ENCODE results near the gene PAPLN. TPM values are rescaled to one million over a fixed set of nuclear protein-coding genes. Genes with fewer than 3 reads are reported as not detected.
A peak's percentile ranks its signal among the peaks of the same experiment; 100 is the strongest.

Gene PAPLN
- total and polyA plus RNA-seq, 2 of the 8 experiments (the other 6 are each of a cell fraction or from before 2014, with no cell fraction given) = 14.8 to 25.6 TPM

GRCh38 chr14:73287071-73287470, 49.8 kb downstream of the PAPLN start:
- peak overlapping the region; percentile 89; the same call in 1 of the 2 replicates for H2BK5ac ChIP-seq (ENCODE audit: low read depth, low read length)
- no peaks in the 10 kb centered on the region for H3K23me2 ChIP-seq (ENCODE audit: low read depth, low read length)
- H3K27ac ChIP-seq (ENCODE audit: low read depth, low read length) = 0 out of 2 replicates have a peak overlapping the region, but pooled peaks have one; percentile 6
- H2AFZ ChIP-seq (ENCODE audit: low read length) = no peak overlapping the region
- ChIA-PET POLR2A (ENCODE audit: partially characterized antibody) (interaction anchor here (0.6 to 1.3 kb wide), 4 partner anchors 10 to 163 kb away, joined by 3 read pairs; no protein-coding TSS in a partner anchor), CTCF (ENCODE audit: partially characterized antibody) (interaction anchor here (0.5 to 4.3 kb wide), 4 partner anchors 8 to 693 kb away, joined by 3 to 26 read pairs (median 4); no protein-coding TSS in a partner anchor)
- DNase-seq (ENCODE audit: low read depth in 1 of 2, low spot score in 2 of 2) = no peak
- H3K23ac ChIP-seq (ENCODE audit: insufficient read length) = no peak overlapping the region
- H3K56ac ChIP-seq (replicated peaks; ENCODE audit: insufficient read length, low read depth, low read length) = no peak overlapping the region
- peaks cover 1 to 13% (median 5%) of the 10 kb centered on the region in 4 experiments; a peak in 5 of 8 replicates for H3K36me3 ChIP-seq (ENCODE audit: control insufficient read depth in 2 of 4, insufficient read depth in 4 of 4, low read length in 3 of 4)
- no peaks in the 10 kb centered on the region for H3K27me3 ChIP-seq (replicated peaks in 1 of 4; ENCODE audit: control insufficient read depth in 3 of 4, extremely low read depth in 1 of 4, insufficient read depth in 3 of 4, low read length in 3 of 4)
- H3K4me2 ChIP-seq (ENCODE audit: insufficient read depth in 1 of 2, low read depth in 2 of 2, low read length in 2 of 2) = peak overlapping the region; percentile 54 to 55
- H4K8ac ChIP-seq (ENCODE audit: extremely low read depth, insufficient read depth, low read length) = no peak overlapping the region; the same call in 1 of the 2 replicates
- H3K79me1 ChIP-seq (ENCODE audit: low read depth, low read length) = no peaks in the 10 kb centered on the region
- H3K18ac ChIP-seq (ENCODE audit: extremely low read depth, low read length) = peak overlapping the region; percentile 64
- peak; percentile 55 for FAIRE-seq
- H2BK120ac ChIP-seq (replicated peaks; ENCODE audit: low read depth, low read length) = peak overlapping the region; percentile 91
- peak; percentile 37; the same call in 1 of the 2 replicates for TF ChIP-seq TEAD4 (IDR thresholded peaks at IDR 0.05; ENCODE audit: low read depth, low read length)
- no peak for TF ChIP-seq SIRT6 (IDR thresholded peaks at IDR 0.05; ENCODE audit: low read length)
- 42% methylated on average over 5 of the region's 5 CpGs; no CpG with 5 or more reads in 1 of the 2 experiments for WGBS, 2 experiments (ENCODE audit: extremely low coverage in 1 of 2, insufficient coverage in 1 of 2, insufficient read length in 1 of 2, insufficient replicate concordance in 2 of 2, low coverage in 1 of 2, low lambda C conversion rate in 2 of 2, missing lambda C conversion rate in 1 of 2)
- no peak overlapping the region for H3K14ac ChIP-seq (ENCODE audit: insufficient read length)
- peak overlapping the region in 1 of 4 experiments; percentile 44; a peak in 2 of 8 replicates for H3K4me3 ChIP-seq (ENCODE audit: extremely low read depth in 1 of 4, insufficient read depth in 2 of 4, low read depth in 3 of 4, low read length in 4 of 4)
- no peak overlapping the region for H3K4ac ChIP-seq (replicated peaks; ENCODE audit: insufficient read length, low read depth, low read length)
- H2BK15ac ChIP-seq (ENCODE audit: low read length) = no peak overlapping the region
- H4K91ac ChIP-seq (replicated peaks; ENCODE audit: insufficient read length, low read length) = peak overlapping the region; percentile 94
- no peaks in the 10 kb centered on the region for H3K9me3 ChIP-seq (ENCODE audit: insufficient read depth in 2 of 2, low read depth in 1 of 2, low read length in 1 of 2)
- H2AK5ac ChIP-seq (ENCODE audit: low read depth, low read length) = 0 out of 2 replicates have a peak overlapping the region, but pooled peaks have one; percentile 78
- peak overlapping the region; percentile 85 for H4K5ac ChIP-seq (ENCODE audit: insufficient read length, low read depth, low read length)
- H3K4me1 ChIP-seq (replicated peaks in 1 of 4; ENCODE audit: control insufficient read depth in 3 of 4, insufficient read depth in 4 of 4, low read length in 3 of 4) = peaks cover 3 to 34% (median 25%) of the 10 kb centered on the region in 4 experiments; a peak in 6 of 7 replicates
- no peaks in the 10 kb centered on the region for H4K20me1 ChIP-seq (replicated peaks in 1 of 2; ENCODE audit: control insufficient read depth in 1 of 2, insufficient read depth in 2 of 2, low read length in 2 of 2)
- peak overlapping the region; percentile 38; the same call in 1 of the 2 replicates for H2BK20ac ChIP-seq (ENCODE audit: low read length)
- peak overlapping the region; percentile 89; the same call in 1 of the 2 replicates for H2BK12ac ChIP-seq (ENCODE audit: low read depth, low read length)
- H3K9ac ChIP-seq (replicated peaks in 1 of 4; ENCODE audit: extremely low read depth in 1 of 4, low read depth in 3 of 4, low read length in 3 of 4) = no peak overlapping the region
- H3K79me2 ChIP-seq (ENCODE audit: control insufficient read depth in 1 of 2, insufficient read depth in 2 of 2, low read length in 2 of 2) = no peaks in the 10 kb centered on the region

Data from H1 (cell line).